CD14-positive monocyte (primary cell): ENCODE data around the gene SRC. TPM values are rescaled to one million over a fixed set of nuclear protein-coding genes. Genes with fewer than 3 reads are reported as not detected.

Experiments
- DNase-seq, 3 donors: peaks; one replicate each; pipeline ENCODE4 v3.0.0-alpha.2; 2011 to 2022
- H2AFZ ChIP-seq: 2 replicates; pipeline ENCODE4 v1.6.0; 2012; ENCODE audit warnings: mild to moderate bottlenecking, low read depth, low read length, inconsistent platforms; ENCODE audit not compliant: insufficient read depth, poor library complexity, severe bottlenecking
- H3K27ac ChIP-seq, 2 donors: 1 replicate in 1 of 2; 2 replicates in 1 of 2; pipeline ENCODE4 v1.5.1; 2012 to 2013; ENCODE audit warnings: low read length in 2 of 2, control low read depth in 1 of 2, inconsistent platforms in 1 of 2, low read depth in 1 of 2, mild to moderate bottlenecking in 1 of 2
- H3K27me3 ChIP-seq, 2 donors: one replicate each; pipeline versions ENCODE4 v1.6.0 to v1.6.1; 2011 to 2013; ENCODE audit warnings: low read length in 2 of 2; ENCODE audit not compliant: control insufficient read depth in 2 of 2, insufficient read depth in 2 of 2
- H3K36me3 ChIP-seq, 2 donors: replicated peaks in 1 of 2; 1 replicate in 1 of 2; 2 replicates in 1 of 2; pipeline versions ENCODE4 v1.5.1 to v1.6.1; 2012 to 2013; ENCODE audit warnings: low read length in 2 of 2, control low read depth in 1 of 2, inconsistent platforms in 1 of 2, mild to moderate bottlenecking in 1 of 2; ENCODE audit not compliant: insufficient read depth in 2 of 2, control insufficient read depth in 1 of 2
- H3K4me1 ChIP-seq, 2 donors: 1 replicate in 1 of 2; 2 replicates in 1 of 2; pipeline versions ENCODE4 v1.5.1 to v1.6.1; 2012 to 2013; ENCODE audit warnings: low read length in 2 of 2, control low read depth in 1 of 2, inconsistent platforms in 1 of 2, mild to moderate bottlenecking in 1 of 2, moderate library complexity in 1 of 2; ENCODE audit not compliant: insufficient read depth in 2 of 2, control insufficient read depth in 1 of 2
- H3K4me2 ChIP-seq: replicated peaks from 2 replicates; pipeline ENCODE3; 2012; ENCODE audit warnings: low read length, moderate library complexity, mild to moderate bottlenecking; ENCODE audit not compliant: poor library complexity, severe bottlenecking; ENCODE audit errors: extremely low read depth
- H3K4me3 ChIP-seq, 3 experiments: fragments of 200-600 bp in 1 of 3; sonication (generic) in 1 of 3; replicated peaks in 1 of 3; 1 replicate in 2 of 3; 2 replicates in 1 of 3; pipeline ENCODE4 v1.5.1; 2011 to 2013; ENCODE audit warnings: low read length in 3 of 3, mild to moderate bottlenecking in 3 of 3, control low read depth in 2 of 3, low read depth in 2 of 3, inconsistent platforms in 1 of 3, moderate library complexity in 1 of 3
- H3K79me2 ChIP-seq: 2 replicates; pipeline ENCODE4 v1.6.0; 2012; ENCODE audit warnings: mild to moderate bottlenecking, control low read depth, inconsistent platforms, low read length, moderate library complexity; ENCODE audit not compliant: insufficient read depth
- H3K9ac ChIP-seq: 2 replicates; pipeline ENCODE4 v1.6.0; 2017; ENCODE audit warnings: low read length, mild to moderate bottlenecking; ENCODE audit not compliant: insufficient read depth, poor library complexity, severe bottlenecking
- H3K9me3 ChIP-seq, 2 donors: replicated peaks in 1 of 2; 1 replicate in 1 of 2; 2 replicates in 1 of 2; pipeline versions ENCODE4 v1.5.1 to v1.6.1; 2012 to 2013; ENCODE audit warnings: low read length in 2 of 2, control low read depth in 1 of 2; ENCODE audit not compliant: control insufficient read depth in 1 of 2, insufficient read depth in 1 of 2
- H4K20me1 ChIP-seq: 2 replicates; pipeline ENCODE4 v1.6.0; 2012; ENCODE audit warnings: mild to moderate bottlenecking, low read length, control low read depth, moderate library complexity; ENCODE audit not compliant: insufficient read depth
- H3K27ac Mint-ChIP-seq, 7 donors: one replicate each; pipeline ENCODE4 v1.8.0; 2020; ENCODE audit warnings: mild to moderate bottlenecking in 7 of 7, mixed read lengths in 7 of 7, moderate library complexity in 6 of 7, inconsistent platforms in 2 of 7
- H3K27me3 Mint-ChIP-seq, 3 donors: one replicate each; pipeline ENCODE4 v1.8.0; 2021 to 2022; ENCODE audit warnings: low read depth in 3 of 3, mild to moderate bottlenecking in 3 of 3, mixed read lengths in 3 of 3, moderate library complexity in 3 of 3, inconsistent platforms in 1 of 3
- H3K36me3 Mint-ChIP-seq, 2 donors: one replicate each; pipeline ENCODE4 v1.8.0; 2020; ENCODE audit warnings: mixed read lengths in 2 of 2, inconsistent platforms in 1 of 2, mild to moderate bottlenecking in 1 of 2
- H3K4me1 Mint-ChIP-seq: one replicate; pipeline ENCODE4 v1.8.0; 2020; ENCODE audit warnings: mild to moderate bottlenecking, mixed read lengths
- H3K4me3 Mint-ChIP-seq, 2 donors: one replicate each; pipeline ENCODE4 v1.8.0; 2020; ENCODE audit warnings: mild to moderate bottlenecking in 2 of 2, mixed read lengths in 2 of 2, moderate library complexity in 1 of 2
- H3K9me3 Mint-ChIP-seq, 7 donors: one replicate each; pipeline ENCODE4 v1.8.0; 2020 to 2022; ENCODE audit warnings: mixed read lengths in 7 of 7, mild to moderate bottlenecking in 6 of 7, moderate library complexity in 6 of 7, inconsistent platforms in 2 of 7
- WGBS: methylation state at CpG from one replicate; pipeline ENCODE4 v1.1.5; 2013; ENCODE audit warnings: missing lambda C conversion rate; ENCODE audit not compliant: insufficient coverage; 5-methylcytosine and 5-hydroxymethylcytosine counted together
- intact Hi-C, 2 donors: fragments of 100-400 bp; cut with micrococcal nuclease; formaldehyde crosslinking; loops; one replicate each; pipeline versions ENCODE4 v1.15.0 to v1.15.1; 2023
- polyA plus RNA-seq, 3 donors: library from polyadenylated mRNA; depleted of rRNA in 1 of 3; unstranded in 2 of 3; stranded (reverse) in 1 of 3; fragments of 300-500 nt in 2 of 3; fragments of >200 nt in 1 of 3; fragmentation: Illumina TruSeq in 2 of 3; gene quantifications; 1 replicate in 2 of 3; 2 replicates in 1 of 3; pipeline ENCODE4 v1.2.3, GENCODE V29; 2012 to 2021
- TF ChIP-seq, protein P1 (sequence below): fragments of 200-600 bp; IDR thresholded peaks from one replicate; pipeline ENCODE4 v1.8.0; 2022; ENCODE audit warnings: antibody characterized with exemption, mild to moderate bottlenecking

SRC gene
- polyA plus RNA-seq, 3 donors: 4.9 to 55.1 (median 6.8) TPM

DNA sequence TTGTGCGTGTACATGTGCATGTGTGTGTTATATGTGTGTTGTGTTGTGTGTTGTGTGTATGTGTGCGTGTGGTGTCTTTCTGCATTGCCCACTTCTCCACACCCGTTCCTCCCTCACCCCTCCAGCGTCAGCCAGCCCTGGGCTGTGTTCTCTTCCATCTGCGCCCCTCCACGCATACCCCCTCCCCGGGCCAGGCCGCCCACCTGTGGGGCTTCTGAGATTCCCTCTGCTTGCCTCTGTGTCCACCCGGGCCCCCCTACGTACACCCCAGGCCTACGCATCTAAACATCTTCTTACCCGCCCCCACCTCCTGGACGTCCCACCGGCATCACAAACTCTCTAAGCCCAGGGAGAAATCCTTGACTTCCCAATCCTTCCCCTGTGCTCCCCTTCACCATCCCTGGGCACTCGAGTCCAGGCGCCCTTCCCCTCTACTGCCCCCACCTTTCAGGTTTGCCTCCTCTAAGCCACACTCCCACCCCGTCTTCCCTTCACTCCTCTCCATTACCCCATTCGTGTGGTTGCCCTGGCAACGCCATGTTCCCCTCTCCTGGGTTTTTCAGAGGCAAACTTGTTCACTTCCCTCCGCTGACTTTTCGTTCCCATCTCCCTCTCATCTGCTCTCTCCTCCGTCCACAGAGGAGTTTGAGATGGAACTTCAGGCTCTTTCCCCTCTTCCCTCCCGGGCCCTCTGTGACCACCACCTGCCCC is 93.4 kb downstream of the SRC start:
- Mint-ChIP-seq H3K27me3 (peaks cover 0 to 8% (median 3%) of the 10 kb centered on the region in 3 donors), H3K4me1 (no peaks in the 10 kb centered on the region), H3K4me3 (no peak overlapping the region), H3K9me3 (no peaks in the 10 kb centered on the region), H3K27ac (no peak overlapping the region), H3K36me3 (no peaks in the 10 kb centered on the region)
- H4K20me1 ChIP-seq: no peaks in the 10 kb centered on the region
- TF ChIP-seq, protein P1, sequence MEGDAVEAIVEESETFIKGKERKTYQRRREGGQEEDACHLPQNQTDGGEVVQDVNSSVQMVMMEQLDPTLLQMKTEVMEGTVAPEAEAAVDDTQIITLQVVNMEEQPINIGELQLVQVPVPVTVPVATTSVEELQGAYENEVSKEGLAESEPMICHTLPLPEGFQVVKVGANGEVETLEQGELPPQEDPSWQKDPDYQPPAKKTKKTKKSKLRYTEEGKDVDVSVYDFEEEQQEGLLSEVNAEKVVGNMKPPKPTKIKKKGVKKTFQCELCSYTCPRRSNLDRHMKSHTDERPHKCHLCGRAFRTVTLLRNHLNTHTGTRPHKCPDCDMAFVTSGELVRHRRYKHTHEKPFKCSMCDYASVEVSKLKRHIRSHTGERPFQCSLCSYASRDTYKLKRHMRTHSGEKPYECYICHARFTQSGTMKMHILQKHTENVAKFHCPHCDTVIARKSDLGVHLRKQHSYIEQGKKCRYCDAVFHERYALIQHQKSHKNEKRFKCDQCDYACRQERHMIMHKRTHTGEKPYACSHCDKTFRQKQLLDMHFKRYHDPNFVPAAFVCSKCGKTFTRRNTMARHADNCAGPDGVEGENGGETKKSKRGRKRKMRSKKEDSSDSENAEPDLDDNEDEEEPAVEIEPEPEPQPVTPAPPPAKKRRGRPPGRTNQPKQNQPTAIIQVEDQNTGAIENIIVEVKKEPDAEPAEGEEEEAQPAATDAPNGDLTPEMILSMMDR: no peak
- H3K4me1 ChIP-seq: no peaks in the 10 kb centered on the region
- no peaks in the 10 kb centered on the region for H3K36me3 ChIP-seq
- intact Hi-C loops: no loop called here
- peaks cover 0 to 2% of the 10 kb centered on the region in 2 donors for H3K27me3 ChIP-seq
- H3K4me2 ChIP-seq: no peak overlapping the region
- no peak overlapping the region for H3K4me3 ChIP-seq
- WGBS: 85% methylated on average over 18 of the region's 23 CpGs
- no peaks in the 10 kb centered on the region for H3K9me3 ChIP-seq
- DNase-seq: no peak
- no peaks in the 10 kb centered on the region for H3K79me2 ChIP-seq
- no peak overlapping the region for H3K9ac ChIP-seq
- H2AFZ ChIP-seq: no peak overlapping the region
- no peak overlapping the region for H3K27ac ChIP-seq

DNA sequence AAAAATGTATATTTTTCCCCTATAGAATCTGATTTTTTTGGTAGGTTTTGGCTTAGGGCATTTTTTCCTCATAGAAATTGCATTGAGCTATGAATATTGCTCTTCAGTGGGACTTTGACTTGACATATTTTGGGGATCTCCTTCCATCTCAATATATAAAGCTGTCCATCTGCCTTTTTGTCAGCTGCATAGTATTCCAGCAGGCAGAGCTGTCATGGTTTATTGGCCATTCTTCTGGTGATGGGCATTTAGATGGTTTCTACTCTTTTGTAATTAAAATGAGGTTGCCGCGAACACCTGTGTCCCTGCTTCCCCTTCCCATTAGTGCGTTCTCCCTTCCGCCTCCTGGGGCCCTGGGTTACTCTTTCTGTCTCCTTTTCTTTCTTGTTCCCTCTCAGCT is 95.1 kb downstream of the SRC start:
- H3K36me3 Mint-ChIP-seq: no peaks in the 10 kb centered on the region

More for the DNA sequence above, 95.1 kb downstream of the SRC start:
- H2AFZ ChIP-seq: no peak overlapping the region
- no CpG with 5 or more reads among the region's 4 CpGs for WGBS
- TF ChIP-seq, protein P1: no peak
- intact Hi-C loops: no loop called here
- no peaks in the 10 kb centered on the region for H3K27me3 ChIP-seq
- no peaks in the 10 kb centered on the region for H3K9me3 Mint-ChIP-seq
- H4K20me1 ChIP-seq: no peaks in the 10 kb centered on the region
- H3K4me3 Mint-ChIP-seq: no peak overlapping the region
- peaks cover 0 to 8% (median 3%) of the 10 kb centered on the region in 3 donors for H3K27me3 Mint-ChIP-seq
- H3K79me2 ChIP-seq: no peaks in the 10 kb centered on the region
- no peak overlapping the region for H3K9ac ChIP-seq
- H3K4me1 Mint-ChIP-seq: no peaks in the 10 kb centered on the region
- H3K36me3 ChIP-seq: no peaks in the 10 kb centered on the region
- no peak overlapping the region for H3K4me2 ChIP-seq
- H3K4me3 ChIP-seq: no peak overlapping the region
- no peak for DNase-seq
- no peaks in the 10 kb centered on the region for H3K9me3 ChIP-seq
- no peak overlapping the region for H3K27ac Mint-ChIP-seq
- H3K4me1 ChIP-seq: no peaks in the 10 kb centered on the region
- H3K27ac ChIP-seq: no peak overlapping the region
